ENCODE results near the gene SMC6. TPM values are rescaled to one million over a fixed set of nuclear protein-coding genes. Genes with fewer than 3 reads are reported as not detected.

The SMC6 gene
- total and polyA plus RNA-seq, 8 donors = 3.0 to 8.0 (median 4.8) TPM

- FAIRE-seq (no peak), ATAC-seq (no peak), DNase-seq (no peak)
- no peaks in the 10 kb centered on the region for H3K27me3 ChIP-seq
- H3K9me3 ChIP-seq = no peaks in the 10 kb centered on the region
- no peak overlapping the region for H3K27ac ChIP-seq
- intact Hi-C loops (cut with DNase I) = no loop called here
- peaks cover 0 to 4% (median 4%) of the 10 kb centered on the region in 3 donors for H3K4me1 ChIP-seq
- H3K36me3 ChIP-seq = no peaks in the 10 kb centered on the region
- WGBS, 2 donors = 73 to 74% methylated on average over 3 of the region's 3 CpGs
- TF ChIP-seq CTCF (IDR thresholded peaks at IDR 0.05) = no peak
- no peak overlapping the region for H3K4me3 ChIP-seq
Observed at GRCh38 chr2:17758118-17758517, 4.5 kb upstream of the SMC6 start.

GRCh38 chr2:17757321-17757720 lies 3.7 kb upstream of the SMC6 start:
- FAIRE-seq = no peak
- peaks cover 0 to 10% (median 4%) of the 10 kb centered on the region in 3 donors for H3K4me1 ChIP-seq
- intact Hi-C loops (cut with DNase I) = no loop called here
- H3K27ac ChIP-seq = no peak overlapping the region
- no peak for ATAC-seq
- no peaks in the 10 kb centered on the region for H3K36me3 ChIP-seq
- no peak for DNase-seq
- H3K9me3 ChIP-seq = no peaks in the 10 kb centered on the region
- H3K4me3 ChIP-seq = no peak overlapping the region
- WGBS, 2 donors = 52 to 56% methylated on average over 2 of the region's 2 CpGs
- no peak for TF ChIP-seq CTCF (IDR thresholded peaks at IDR 0.05)
- no peaks in the 10 kb centered on the region for H3K27me3 ChIP-seq

- WGBS, 2 donors = 75 to 81% methylated on average over 6 of the region's 6 CpGs
Observed at GRCh38 chr2:17756668-17757067, 3.1 kb upstream of the SMC6 start.

GRCh38 chr2:17754773-17755425 lies 1.3 kb upstream of the SMC6 start:
- Histone ChIP-seq H3K27me3 (no peaks in the 10 kb centered on the region), H3K36me3 (no peaks in the 10 kb centered on the region), H3K27ac (no peak overlapping the region), H3K4me1 (peaks cover 0 to 16% (median 4%) of the 10 kb centered on the region in 3 donors), H3K4me3 (peak overlapping the region in 2 of 4 donors; percentile 97 to 99), H3K9me3 (no peaks in the 10 kb centered on the region)
- TF ChIP-seq CTCF (IDR thresholded peaks at IDR 0.05) = no peak
- intact Hi-C loops (cut with DNase I) = no loop called here
- no peak for FAIRE-seq
- WGBS, 2 donors = 24 to 28% methylated on average over 8 of the region's 8 CpGs
- ATAC-seq = no peak
- DNase-seq = no peak

More at GRCh38 chr2:17756668-17757067, 3.1 kb upstream of the SMC6 start:
- peaks cover 0 to 16% (median 4%) of the 10 kb centered on the region in 3 donors for H3K4me1 ChIP-seq
- no peak for TF ChIP-seq CTCF (IDR thresholded peaks at IDR 0.05)
- H3K27me3 ChIP-seq = no peaks in the 10 kb centered on the region
- no peak for ATAC-seq
- H3K4me3 ChIP-seq = no peak overlapping the region
- no peak for DNase-seq
- intact Hi-C loops (cut with DNase I) = no loop called here
- FAIRE-seq = no peak
- H3K36me3 ChIP-seq = no peaks in the 10 kb centered on the region
- H3K9me3 ChIP-seq = no peaks in the 10 kb centered on the region
- no peak overlapping the region for H3K27ac ChIP-seq
